HG03159 (cell line): ENCODE measurements around the gene U2SURP.
A peak's percentile ranks its signal among the peaks of the same experiment; 100 is the strongest.

ENCODE experiments used
- ATAC-seq: cut with Tn5 transposase; IDR thresholded peaks from one replicate; pipeline ENCODE4 v1.9.1; 2021; ENCODE audit warnings: mild to moderate bottlenecking, moderate library complexity; ENCODE audit not compliant: unreplicated experiment

The U2SURP gene

GRCh38 chr3:143001369-143002082 lies at the start of gene U2SURP:
TSS of gene U2SURP (plus strand) at chr3:143001570. CDS start at chr3:143001629, 59 bp downstream.
- ATAC-seq = peak; percentile 79

- ATAC-seq = no peak
These were observed 49.6 kb upstream of the U2SURP start for GRCh38 chr3:142951794-142952193.

GRCh38 chr3:142952272-142953193 lies 48.8 kb upstream of the U2SURP start:
- no peak for ATAC-seq

GRCh38 chr3:142953443-142953842 lies 47.9 kb upstream of the U2SURP start:
- ATAC-seq = no peak

GRCh38 chr3:142958707-142959106 lies 42.7 kb upstream of the U2SURP start:
- ATAC-seq = no peak

GRCh38 chr3:142960322-142960850 lies 41.0 kb upstream of the U2SURP start:
- ATAC-seq = no peak

GRCh38 chr3:142961539-142961938 lies 39.8 kb upstream of the U2SURP start:
- no peak for ATAC-seq

- ATAC-seq = no peak
These were observed 39.2 kb upstream of the U2SURP start for GRCh38 chr3:142962175-142962519.

GRCh38 chr3:142962520-142963233 lies 38.7 kb upstream of the U2SURP start:
- ATAC-seq = no peak

- ATAC-seq = peak; percentile 36
These were observed 38.2 kb upstream of the U2SURP start for GRCh38 chr3:142963234-142963515.

GRCh38 chr3:142963516-142964448 lies 37.6 kb upstream of the U2SURP start, which contains the start of gene PAQR9:
TSS of gene PAQR9 (minus strand) at chr3:142963674. CDS start at chr3:142963336, 338 bp downstream.
- ATAC-seq = peak; percentile 53

- no peak for ATAC-seq
These were observed 35.8 kb upstream of the U2SURP start for GRCh38 chr3:142965581-142965980.

- no peak for ATAC-seq
These were observed 34.6 kb upstream of the U2SURP start for GRCh38 chr3:142966808-142967207.

GRCh38 chr3:142968319-142969025 lies 32.9 kb upstream of the U2SURP start:
- no peak for ATAC-seq

GRCh38 chr3:142971431-142971830 lies 29.9 kb upstream of the U2SURP start:
- ATAC-seq = no peak

GRCh38 chr3:142972092-142972753 lies 29.1 kb upstream of the U2SURP start:
- no peak for ATAC-seq

GRCh38 chr3:142973217-142974009 lies 28.0 kb upstream of the U2SURP start:
- ATAC-seq = no peak

GRCh38 chr3:142975316-142975995 lies 25.9 kb upstream of the U2SURP start:
- no peak for ATAC-seq
